GM21619 (cell line): ENCODE data around the gene MAPK1.
"Not testable (repeated sequence)": the region's sequence is repeated elsewhere in the genome, so short reads cannot be mapped to it uniquely, and the experiment has no call there.

Source experiments
- ATAC-seq: cut with Tn5 transposase; IDR thresholded peaks from one replicate; pipeline ENCODE4 v1.9.1; 2021; ENCODE audit not compliant: unreplicated experiment

MAPK1 gene

DNA sequence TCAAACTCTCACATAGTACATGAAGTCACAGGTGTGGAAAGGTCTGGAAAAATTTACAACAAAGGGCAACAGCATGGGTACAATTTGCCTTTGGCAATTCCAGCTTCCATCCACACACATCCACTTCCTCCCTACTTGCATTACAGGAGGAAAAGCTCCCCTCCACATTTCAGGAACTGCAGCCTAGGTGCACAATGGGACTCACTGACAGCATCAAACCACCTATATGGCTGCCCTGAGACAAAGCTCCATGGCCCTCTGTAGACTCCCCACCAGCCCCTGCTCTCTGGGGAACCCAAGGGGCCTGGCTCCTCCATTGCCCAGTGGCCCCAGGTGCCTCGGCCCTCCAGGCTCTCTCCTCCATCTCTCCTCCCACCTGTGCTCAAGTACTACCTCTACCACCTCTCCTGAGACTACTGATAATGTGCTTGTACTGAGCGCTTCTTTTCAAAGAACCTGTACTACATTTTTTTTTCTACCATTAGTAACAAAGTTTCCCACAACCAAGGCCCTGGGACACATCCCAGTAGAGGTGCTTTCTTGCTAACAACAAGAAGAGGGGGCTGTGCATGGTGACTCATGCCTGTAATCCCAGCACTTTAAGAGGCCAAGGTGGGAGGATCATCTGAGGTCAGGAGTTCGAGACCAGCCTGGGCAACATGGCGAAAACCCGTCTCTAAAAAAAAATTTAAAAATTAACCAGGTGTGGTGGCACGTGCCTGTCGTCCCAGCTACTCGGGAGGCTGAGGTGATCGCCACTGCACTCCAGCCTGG, 136.7 kb downstream of the MAPK1 start:
- ATAC-seq = no peak

DNA sequence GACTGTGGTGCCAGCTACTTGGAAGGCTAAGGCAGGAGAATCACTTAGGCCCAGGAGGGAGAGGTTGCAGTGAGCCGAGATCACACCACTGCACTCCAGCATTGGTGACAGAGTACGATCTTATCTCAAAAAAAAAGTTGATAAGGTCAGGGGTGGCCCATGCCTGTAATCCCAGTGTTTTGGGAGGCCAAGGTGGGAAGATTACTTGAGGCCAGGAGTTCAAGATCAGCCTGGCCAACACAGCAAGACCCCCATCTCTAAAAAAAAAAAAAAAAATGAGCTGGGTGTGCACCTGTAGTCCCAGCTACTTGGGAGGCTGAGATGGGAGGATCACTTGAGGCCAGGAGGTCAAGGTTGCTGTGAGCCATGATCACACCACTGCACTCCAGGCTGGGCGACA, 138.3 kb downstream of the MAPK1 start:
- not testable (repeated sequence) for ATAC-seq

DNA sequence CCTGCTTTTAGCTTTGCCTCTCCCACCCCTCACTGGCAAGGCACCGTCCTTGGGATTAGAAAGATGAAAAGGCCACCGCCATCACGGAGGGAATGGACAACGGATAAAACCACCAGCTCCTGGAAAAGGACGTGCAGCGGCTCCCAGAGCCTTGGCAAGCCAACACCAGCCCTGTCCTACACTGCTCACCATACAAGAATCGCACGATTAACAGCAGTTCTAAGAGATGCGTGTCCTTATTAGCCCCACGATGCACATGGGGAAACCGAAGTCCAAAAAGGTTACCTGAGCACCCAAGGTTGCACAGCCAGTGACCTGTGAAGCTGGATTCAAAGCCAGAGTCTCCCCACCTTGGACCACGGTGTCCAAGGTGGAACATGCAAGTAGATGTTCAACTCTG, 139.2 kb downstream of the MAPK1 start:
- ATAC-seq = no peak

DNA sequence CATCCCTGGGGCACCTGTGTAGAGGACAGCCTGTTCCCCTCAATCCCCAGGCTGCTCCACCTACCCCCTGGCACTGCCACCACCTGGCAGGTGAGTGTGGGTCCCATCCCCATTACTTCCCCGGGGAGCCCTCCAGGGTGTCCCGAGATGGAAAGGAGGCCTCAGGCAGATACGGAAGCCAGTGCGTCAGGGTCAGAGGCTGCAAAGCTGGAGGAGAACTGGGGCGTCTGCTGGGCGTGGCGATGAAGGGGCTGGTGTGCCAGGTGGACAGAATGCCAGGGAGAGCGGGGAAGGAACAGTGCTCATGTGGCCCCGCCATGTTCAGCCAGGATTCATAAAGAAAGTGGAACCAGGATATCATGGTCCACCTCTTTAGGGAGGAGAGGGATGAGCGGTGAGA, 139.7 kb downstream of the MAPK1 start:
- no peak for ATAC-seq

DNA sequence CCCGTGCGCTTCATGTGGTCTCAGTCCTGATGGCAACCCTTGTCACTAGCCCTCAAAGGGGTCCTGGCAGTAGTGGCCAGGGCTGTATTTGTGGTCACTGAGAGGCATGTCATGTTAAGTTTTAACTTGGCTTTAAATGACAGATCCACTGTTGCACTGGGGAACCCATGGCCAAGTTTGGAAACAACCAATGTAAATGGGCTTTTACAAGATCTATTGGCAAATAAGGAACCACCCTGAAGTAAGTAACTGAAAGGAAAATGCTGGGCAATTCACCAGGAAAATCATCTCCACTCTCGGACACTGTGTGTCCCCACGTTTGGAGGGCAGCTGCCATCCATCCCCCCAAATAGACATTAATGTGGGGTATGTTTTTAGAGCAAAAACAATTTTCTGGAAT, 140.3 kb downstream of the MAPK1 start:
- ATAC-seq = no peak

DNA sequence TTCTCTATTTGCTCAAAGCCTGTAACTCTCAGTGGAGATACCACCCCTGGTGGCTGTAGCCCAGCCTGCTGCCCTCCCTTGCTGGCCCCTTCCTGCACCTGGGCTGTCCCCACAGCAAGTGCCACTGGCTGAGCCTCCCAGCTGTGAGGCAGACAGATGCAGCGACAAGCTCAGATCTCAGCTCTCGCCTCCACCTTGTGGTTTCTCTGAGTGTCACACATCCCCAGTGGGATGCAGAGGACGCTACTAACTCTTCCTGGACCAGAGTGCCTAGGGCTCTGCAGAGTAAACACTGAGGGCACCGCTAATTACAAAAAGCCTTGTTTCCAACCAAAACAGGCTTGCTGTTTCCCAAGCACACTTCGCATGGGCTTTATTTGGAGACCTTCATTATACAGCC, 140.8 kb downstream of the MAPK1 start:
- ATAC-seq = no peak

DNA sequence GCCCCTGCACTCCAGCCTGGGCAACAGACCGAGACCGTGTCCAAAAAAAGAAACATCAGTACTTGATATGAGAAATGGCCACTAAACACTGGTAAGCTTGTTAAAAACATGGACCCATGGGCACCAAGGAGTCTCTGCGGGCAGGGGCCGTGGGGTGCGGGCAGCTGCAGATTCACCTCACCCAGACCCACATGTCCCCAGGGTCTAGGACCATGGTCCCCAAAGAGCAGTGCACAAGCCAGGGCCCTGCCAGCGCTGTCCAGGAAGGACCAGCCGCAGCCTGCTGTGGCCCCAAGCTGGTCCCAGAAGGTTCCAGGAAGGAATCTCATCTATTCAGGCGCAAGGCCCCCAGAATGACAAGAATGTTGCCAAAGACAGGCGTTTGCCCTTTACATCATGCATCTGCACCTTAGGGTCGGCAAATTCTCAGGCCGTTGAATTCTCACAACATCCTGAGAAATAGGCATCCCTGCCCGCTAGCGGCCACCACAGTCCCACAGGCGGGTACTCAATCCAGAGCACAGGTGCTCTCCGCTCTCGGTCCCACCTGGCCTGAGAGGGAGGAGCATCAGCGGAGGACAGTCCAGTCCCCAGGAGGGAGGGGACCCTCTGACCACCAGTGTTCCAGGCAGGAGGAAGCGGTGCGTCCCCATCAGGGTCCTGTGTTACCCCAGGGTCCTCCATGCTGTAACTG, 141.3 kb downstream of the MAPK1 start:
- no peak for ATAC-seq

DNA sequence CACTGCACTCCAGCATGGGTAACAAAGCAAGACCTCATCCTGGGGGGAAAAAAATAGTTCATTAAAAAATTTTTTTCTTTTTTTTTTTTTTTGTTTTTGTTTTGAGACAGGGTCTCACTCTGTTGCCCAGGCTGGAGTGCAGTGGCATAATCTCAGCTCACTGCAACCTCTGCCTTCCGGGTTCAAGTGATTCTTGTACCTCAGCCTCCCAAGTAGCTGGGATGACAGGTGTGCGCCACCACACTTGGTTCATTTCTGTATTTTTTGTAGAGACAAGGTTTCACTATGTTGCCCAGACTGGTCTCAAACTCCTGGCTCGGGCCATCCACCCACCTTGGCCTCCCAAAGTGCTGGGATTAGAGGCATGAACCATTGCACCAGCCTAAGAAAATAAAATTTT, 142.9 kb downstream of the MAPK1 start:
- ATAC-seq = not testable (repeated sequence)

DNA sequence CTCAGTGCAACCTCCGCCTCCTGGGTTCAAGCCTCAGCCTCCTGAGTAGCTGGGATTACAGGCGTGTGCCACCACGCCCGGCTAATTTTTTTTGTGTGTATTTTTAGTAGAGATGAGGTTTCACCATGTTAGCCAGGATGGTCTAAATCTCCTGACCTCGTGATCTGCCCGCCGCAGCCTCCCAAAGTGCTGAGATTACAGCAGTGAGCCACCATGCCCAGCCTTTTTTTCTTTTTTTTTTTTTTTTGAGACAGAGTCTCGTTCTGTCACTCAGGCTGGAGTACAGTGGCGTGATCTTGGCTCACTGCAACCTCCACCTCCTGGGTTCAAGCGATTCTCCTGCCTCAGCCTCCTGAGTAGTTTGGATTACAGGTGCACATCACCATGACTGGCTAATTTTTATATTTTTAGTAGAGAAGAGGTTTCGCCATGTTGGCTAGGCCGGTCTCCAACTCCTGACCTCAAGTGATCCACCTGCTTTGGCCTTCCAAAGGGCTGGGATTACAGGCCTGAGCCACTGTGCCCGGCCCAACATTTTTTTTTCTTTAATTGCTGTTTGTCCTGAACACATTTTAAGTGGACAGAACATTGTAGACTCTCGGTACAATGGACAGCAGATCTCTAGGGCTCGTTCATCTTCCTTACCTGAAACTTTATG, 146.1 kb downstream of the MAPK1 start:
- not testable (repeated sequence) for ATAC-seq

DNA sequence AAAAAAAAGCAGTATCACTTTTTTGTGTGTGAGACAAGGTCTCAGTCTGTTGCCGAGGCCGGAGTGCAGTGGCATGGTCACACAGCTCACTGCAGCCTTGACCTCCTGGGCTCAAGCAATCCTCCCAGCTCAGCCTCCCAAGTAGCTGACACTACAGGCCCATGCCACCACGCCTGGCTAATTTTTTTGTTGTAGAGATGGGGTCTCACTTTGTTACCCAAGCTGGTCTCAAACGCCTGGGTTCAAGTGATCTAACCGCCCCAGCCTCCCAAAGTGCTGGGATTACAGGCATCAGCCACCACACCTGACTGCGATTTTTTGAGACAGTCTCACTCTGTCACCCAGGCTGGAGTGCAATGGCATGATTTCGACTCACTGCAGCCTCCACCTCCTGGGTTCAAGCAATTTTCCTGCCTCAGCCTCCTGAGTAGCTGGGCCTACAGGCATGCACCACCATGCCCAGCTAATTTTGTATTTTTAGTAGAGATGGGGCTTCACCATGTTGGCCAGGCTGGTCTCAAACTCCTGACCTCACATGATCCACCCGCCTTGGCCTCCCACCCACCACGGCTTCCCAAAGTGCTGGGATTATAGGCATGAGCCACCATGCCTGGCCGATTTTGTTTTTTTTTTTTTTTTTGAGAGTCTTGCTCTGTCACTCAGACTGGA, 147.1 kb downstream of the MAPK1 start:
- ATAC-seq = not testable (repeated sequence)

DNA sequence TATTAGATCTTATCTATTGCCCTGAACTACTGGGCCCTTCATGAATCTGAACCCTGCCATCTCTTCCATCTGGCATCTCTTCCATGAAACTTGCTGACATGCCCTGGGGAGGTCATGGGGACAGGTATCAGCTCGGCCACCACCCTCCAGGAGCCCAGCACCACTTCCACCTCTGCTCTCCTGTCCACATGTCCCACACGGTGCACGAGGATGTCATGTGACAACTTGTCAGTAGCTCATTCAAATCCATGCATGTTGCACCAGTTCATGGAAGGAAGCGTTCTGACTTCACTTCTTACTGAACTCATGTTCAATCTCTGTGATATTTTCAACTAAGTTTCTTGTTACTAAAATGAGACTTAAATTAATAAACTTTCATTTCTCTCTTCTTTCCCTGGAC, 148.4 kb downstream of the MAPK1 start:
- no peak for ATAC-seq

DNA sequence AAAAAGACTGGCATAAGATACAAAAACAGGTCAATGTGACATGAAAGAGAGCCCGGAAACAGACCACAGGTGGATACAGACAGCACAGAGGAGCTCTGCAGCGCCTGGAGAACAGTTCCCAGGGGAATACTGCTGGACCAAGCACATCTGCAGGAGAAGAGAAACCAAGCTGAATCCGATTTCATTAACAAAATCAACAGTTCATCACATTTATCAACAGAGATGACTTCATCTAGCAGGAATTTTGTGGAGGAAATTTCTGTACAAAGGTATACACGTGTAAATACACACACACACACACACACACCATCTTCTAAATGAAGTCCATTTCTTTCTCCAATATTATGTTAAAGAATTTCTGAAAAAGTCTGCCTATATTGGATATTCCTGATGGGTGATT, 148.9 kb downstream of the MAPK1 start:
- ATAC-seq = no peak

DNA sequence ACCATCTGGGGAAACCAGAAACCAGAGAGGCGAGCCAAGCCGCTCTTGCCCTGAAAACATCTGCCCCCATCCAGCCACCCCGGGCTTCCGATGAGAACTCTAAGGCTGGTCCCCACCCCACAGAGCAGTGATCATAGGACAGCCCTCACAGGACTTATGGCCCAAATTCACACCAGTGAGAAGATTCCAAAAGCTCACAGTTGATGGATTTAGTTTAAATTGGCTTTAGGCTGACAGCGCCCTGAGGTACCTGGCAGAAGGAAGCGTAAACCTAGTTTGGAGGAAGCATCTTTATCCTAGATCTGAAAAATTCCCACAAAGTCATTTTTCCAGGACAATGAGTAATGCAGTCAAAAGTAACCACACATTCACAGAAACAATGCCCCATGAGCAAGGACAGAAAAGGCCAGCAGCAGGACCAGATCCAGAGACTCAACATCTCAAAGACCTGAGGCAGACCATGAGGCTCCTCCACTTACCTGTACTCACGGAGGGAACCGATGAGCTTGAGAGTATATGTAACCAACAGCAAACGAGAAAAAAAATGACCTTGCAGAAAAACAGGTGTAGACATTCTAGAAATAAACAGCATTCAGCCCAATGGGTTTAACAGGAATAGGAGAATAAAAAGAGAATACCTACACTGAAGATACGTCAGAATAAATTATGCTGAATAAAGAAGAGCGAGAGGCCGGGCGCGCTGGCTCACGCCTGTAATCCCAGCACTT, 150.9 kb downstream of the MAPK1 start:
- not testable (repeated sequence) for ATAC-seq

DNA sequence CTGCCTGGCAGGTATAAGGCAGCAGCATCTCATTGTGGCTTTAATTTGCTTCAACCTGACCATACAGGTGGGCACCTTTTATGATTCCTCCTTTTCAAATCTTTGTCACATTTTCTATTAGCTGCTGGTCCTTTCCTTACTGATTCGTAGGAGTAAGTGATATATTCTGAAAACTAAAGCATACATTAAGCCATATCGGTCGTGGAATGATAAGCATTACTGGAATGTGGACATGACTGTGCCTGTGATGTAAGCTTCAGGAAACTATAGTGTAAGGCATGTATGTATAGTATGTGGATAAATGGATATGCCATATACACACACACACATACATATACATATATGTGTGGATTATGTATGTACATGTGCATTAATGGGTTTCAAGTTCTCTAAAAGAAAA, 152.7 kb downstream of the MAPK1 start:
- ATAC-seq = no peak

DNA sequence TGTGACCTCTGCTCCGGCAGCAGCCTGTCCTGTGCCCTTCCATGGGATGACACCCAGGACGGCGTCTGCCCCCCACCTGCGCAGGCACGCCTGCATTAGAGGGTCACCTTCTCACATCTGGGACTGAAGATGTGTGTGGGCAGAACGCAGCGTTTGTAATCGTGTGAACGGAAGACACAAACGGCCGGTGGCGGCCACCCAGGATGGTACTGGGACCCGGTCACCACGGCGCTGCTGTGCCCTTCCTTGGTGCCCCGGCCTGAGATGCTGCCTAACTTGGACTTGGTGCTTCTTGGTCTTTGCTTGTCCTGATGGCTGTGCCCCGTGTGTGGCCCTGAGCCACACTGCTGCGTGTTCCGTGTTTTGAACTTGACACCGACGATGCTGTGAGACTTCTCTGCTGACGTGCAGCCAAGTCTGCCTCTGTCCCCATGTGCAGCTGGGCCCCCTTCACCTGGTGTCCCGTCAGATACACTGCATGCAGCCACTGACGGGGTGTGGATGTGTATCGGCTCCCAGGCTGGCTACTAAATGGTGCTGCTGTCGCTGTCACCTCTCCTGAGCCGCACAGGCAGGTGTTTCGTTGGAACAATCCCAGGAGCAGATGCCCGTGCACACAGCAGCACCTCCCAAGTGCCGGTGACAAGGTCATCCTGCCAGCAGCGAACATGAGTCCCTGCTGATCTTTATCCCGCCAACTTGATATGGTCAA, 153.2 kb downstream of the MAPK1 start:
- no peak for ATAC-seq

DNA sequence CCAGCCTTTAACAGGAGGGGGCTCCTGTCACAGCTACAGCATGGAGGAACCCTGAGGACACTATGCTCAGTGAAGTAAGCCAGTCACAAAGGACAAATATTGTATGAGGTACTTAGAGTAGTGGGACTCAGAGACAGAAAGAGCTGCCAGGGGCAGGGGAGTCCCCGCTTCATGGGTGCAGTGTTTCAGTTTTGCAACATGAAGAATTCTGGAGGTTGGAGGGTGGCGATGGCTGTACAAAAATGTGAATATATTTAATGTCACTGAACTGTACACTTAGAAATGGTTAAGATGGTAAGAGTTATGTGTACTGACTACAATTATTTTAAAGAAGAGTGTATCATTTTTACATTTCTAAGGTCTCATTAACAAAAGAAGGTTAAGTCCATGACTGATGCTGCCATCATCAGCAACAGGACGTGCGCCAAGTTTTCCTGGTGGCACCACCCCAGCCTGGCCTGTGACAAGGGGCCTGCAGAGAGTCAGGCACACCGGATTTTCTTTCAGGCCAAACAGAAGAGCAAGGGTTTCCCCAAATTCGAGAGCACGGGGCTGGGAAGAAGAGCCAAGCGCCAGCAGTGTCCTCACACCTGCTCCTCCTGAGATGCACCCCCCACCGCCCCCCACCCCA, 153.9 kb downstream of the MAPK1 start:
- ATAC-seq = no peak

DNA sequence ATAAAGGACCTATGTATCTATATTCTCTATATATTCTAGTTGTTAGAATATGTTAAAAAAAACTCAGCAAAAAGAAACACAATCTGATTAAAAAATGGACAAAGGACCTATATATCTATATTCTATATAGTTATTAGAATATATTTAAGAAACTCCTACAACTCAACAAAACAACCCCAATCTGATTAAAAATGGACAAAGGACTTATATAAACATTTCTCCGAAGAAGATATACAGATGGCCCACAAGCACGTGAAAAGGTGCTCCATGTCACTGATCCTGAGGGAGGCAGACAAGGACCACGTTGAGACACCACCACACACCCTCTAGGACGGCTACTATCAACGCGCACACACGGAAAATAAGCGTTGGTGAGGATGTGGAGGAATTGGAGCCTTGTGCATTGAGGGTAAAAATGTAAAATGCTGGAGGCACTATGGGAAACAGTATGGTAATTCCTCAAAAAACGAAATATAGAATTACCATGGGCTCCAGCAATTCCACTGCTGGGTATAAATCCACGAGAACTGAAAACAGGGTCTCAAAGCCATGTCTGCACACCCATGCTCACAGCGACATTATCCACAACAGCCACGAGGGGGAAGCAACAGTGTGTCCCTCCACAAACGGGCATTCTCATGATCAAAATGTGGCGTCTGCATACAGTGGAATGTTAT, 154.6 kb downstream of the MAPK1 start:
- ATAC-seq = no peak

DNA sequence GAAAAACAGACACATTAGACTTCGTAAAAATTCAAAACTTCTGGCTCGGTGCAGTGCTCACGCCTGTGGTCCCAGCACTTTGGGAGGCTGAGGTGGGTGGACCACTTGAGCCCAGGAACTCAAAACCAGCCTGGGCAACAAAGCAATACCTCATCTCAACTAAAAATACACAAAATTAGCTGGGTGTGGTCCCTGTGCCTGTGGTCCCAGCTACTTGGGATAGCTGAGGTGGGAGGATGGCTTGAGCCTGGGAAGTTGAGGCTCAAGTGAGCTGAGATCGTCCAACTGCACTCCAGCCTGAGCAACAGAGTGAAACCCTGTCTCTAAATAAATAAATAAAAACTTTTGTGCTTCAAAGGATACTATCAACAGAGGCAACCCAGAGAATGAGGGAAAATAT, 155.6 kb downstream of the MAPK1 start:
- ATAC-seq = no peak

DNA sequence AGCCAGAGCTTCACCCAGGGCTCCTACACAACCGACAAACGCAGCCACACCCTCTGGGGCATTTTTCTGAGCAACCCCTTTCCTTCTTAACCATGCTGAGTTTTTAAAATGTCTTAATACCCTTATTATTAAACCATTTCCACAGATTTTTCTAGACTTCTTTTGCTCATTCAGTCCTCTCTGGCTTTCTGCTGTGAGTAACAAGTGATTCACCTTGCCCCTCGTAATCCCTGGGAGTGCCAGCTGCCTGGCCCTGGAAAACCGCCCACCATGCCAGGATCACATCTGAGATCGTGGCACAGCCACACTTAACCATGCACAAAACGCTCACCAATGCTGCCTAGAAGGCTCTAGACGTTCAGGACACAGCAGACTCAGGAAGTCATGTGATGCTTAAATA, 157.3 kb downstream of the MAPK1 start:
- ATAC-seq = no peak
